ENCODE data around the gene CFAP61. TPM values are rescaled to one million over a fixed set of nuclear protein-coding genes. Genes with fewer than 3 reads are reported as not detected.

The CFAP61 gene
- total RNA-seq, 3 donors from 2014 or later = 0.33 to 2.4 (median 0.59) TPM

DNA sequence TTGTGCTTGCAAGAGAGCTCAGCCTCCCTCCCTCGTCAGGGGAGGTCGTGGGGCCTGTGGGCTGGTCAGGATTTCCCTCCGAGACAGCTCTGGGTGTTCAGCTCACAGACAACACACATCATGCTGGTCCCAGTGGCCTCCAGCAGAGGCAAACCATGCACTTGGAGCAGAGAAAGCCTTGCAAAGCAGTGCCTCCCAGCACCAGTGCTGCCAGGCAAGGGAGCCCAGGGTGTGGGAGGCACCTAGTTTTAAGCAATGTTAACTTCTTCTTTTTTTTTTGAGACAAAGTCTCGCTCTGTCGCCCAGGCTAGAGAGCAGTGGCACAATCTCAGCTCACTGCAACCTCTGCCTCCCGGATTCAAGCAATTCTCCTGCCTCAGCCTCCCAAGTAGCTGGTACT is 281.5 kb downstream of the CFAP61 start:
- no peaks in the 10 kb centered on the region for H3K27me3 ChIP-seq
- DNase-seq (ENCODE audit: low spot score in 2 of 2) = no peak
- H3K36me3 ChIP-seq = no peaks in the 10 kb centered on the region
- H3K27ac ChIP-seq = no peak overlapping the region
- H3K9me3 ChIP-seq = no peaks in the 10 kb centered on the region
- TF ChIP-seq, protein P1, sequence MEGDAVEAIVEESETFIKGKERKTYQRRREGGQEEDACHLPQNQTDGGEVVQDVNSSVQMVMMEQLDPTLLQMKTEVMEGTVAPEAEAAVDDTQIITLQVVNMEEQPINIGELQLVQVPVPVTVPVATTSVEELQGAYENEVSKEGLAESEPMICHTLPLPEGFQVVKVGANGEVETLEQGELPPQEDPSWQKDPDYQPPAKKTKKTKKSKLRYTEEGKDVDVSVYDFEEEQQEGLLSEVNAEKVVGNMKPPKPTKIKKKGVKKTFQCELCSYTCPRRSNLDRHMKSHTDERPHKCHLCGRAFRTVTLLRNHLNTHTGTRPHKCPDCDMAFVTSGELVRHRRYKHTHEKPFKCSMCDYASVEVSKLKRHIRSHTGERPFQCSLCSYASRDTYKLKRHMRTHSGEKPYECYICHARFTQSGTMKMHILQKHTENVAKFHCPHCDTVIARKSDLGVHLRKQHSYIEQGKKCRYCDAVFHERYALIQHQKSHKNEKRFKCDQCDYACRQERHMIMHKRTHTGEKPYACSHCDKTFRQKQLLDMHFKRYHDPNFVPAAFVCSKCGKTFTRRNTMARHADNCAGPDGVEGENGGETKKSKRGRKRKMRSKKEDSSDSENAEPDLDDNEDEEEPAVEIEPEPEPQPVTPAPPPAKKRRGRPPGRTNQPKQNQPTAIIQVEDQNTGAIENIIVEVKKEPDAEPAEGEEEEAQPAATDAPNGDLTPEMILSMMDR (IDR thresholded peaks at IDR 0.05) = no peak
- TF ChIP-seq POLR2A (IDR thresholded peaks at IDR 0.05) (no peak), POLR2AphosphoS5 (IDR thresholded peaks at IDR 0.05) (no peak)
- no peak overlapping the region for H3K4me3 ChIP-seq
- H3K4me1 ChIP-seq = no peaks in the 10 kb centered on the region
- intact Hi-C loops (cut with DNase I; ENCODE audit: low total_unique reads) = no loop called here

- Histone ChIP-seq H3K4me1 (no peaks in the 10 kb centered on the region), H3K27ac (no peak overlapping the region), H3K27me3 (no peaks in the 10 kb centered on the region), H3K4me3 (no peak overlapping the region), H3K36me3 (no peaks in the 10 kb centered on the region), H3K9me3 (no peaks in the 10 kb centered on the region)
- no peak for TF ChIP-seq POLR2A (IDR thresholded peaks at IDR 0.05)
- no peak for TF ChIP-seq POLR2AphosphoS5 (IDR thresholded peaks at IDR 0.05)
- TF ChIP-seq, protein P1 (IDR thresholded peaks at IDR 0.05) = no peak
- DNase-seq (ENCODE audit: low spot score in 2 of 2) = no peak
- intact Hi-C loops (cut with DNase I; ENCODE audit: low total_unique reads) = no loop called here
These were observed 282.2 kb downstream of the CFAP61 start for GRCh38 chr20:20334489-20334888.

DNA sequence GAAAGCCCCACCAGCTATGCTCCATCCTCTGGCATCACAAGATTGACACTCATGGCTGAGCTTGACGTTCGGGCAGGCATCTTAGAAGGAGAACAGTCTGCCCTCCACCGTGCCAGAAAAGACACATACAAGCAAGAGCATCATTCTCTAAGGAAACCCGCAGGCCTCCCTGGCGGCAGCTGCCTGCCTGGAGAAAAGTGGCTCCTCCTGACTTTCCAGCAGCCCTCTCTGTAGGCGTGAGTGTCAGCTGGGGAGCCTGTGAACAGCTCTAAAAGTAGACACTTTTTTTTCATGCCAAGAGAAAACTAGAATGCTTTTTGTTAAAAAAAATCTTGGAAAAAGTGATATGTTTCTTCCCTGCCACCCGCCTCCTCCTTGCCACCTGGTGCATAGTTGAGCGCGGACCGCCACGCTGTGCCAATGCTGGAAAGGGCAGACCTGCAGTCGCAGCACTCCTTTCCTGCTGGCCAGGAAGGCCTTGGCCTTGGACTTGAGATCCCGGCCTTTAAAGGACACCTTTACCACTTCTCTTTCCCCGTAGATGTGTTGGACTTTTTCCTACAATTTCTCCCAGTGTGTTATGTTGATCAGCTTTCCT is 285.9 kb downstream of the CFAP61 start:
- Histone ChIP-seq H3K27me3 (peaks cover 0 to 2% of the 10 kb centered on the region in 2 donors), H3K27ac (no peak overlapping the region), H3K36me3 (no peaks in the 10 kb centered on the region), H3K4me1 (no peaks in the 10 kb centered on the region), H3K9me3 (no peaks in the 10 kb centered on the region), H3K4me3 (no peak overlapping the region)
- intact Hi-C loops (cut with DNase I; ENCODE audit: low total_unique reads) = no loop called here
- DNase-seq (ENCODE audit: low spot score in 2 of 2) = no peak
- TF ChIP-seq, protein P1 (IDR thresholded peaks at IDR 0.05) = no peak
- no peak for TF ChIP-seq POLR2AphosphoS5 (IDR thresholded peaks at IDR 0.05)
- TF ChIP-seq POLR2A (IDR thresholded peaks at IDR 0.05) = no peak

GRCh38 chr20:20340443-20340842 is 288.1 kb downstream of the CFAP61 start:
- Histone ChIP-seq H3K27ac (no peak overlapping the region), H3K9me3 (no peaks in the 10 kb centered on the region), H3K36me3 (no peaks in the 10 kb centered on the region), H3K4me3 (no peak overlapping the region), H3K27me3 (peaks cover 0 to 7% of the 10 kb centered on the region in 2 donors), H3K4me1 (no peaks in the 10 kb centered on the region)
- TF ChIP-seq, protein P1 (IDR thresholded peaks at IDR 0.05) = no peak
- TF ChIP-seq POLR2A (IDR thresholded peaks at IDR 0.05) = no peak
- no peak for TF ChIP-seq POLR2AphosphoS5 (IDR thresholded peaks at IDR 0.05)
- DNase-seq (ENCODE audit: low spot score in 2 of 2) = no peak
- intact Hi-C loops (cut with DNase I; ENCODE audit: low total_unique reads) = no loop called here

GRCh38 chr20:20341371-20341770 is 289.0 kb downstream of the CFAP61 start:
- no peaks in the 10 kb centered on the region for H3K9me3 ChIP-seq
- no peaks in the 10 kb centered on the region for H3K4me1 ChIP-seq
- no peak overlapping the region for H3K27ac ChIP-seq
- H3K27me3 ChIP-seq = peaks cover 0 to 7% of the 10 kb centered on the region in 2 donors
- no peak overlapping the region for H3K4me3 ChIP-seq
- intact Hi-C loops (cut with DNase I; ENCODE audit: low total_unique reads) = no loop called here
- H3K36me3 ChIP-seq = no peaks in the 10 kb centered on the region
- no peak for DNase-seq (ENCODE audit: low spot score in 2 of 2)
- no peak for TF ChIP-seq POLR2A (IDR thresholded peaks at IDR 0.05)
- TF ChIP-seq, protein P1 (IDR thresholded peaks at IDR 0.05) = no peak
- no peak for TF ChIP-seq POLR2AphosphoS5 (IDR thresholded peaks at IDR 0.05)

Data from breast epithelium (tissue), 4 donors.